K562 (cell line): ENCODE measurements around the gene RAD50. TPM values are rescaled to one million over a fixed set of nuclear protein-coding genes. Genes with fewer than 3 reads are reported as not detected.

Experiments used
- ATAC-seq: fragments of 200-7000 bp; cut with Tn5 transposase; 3 replicates; pipeline ENCODE4 v1.9.1; 2020; ENCODE audit warnings: moderate library complexity
- BruUV-seq: library from RNA; stranded (reverse); fragments of 400-500 nt; replicated peaks from 2 replicates; lab custom pipeline; 2021; lab: Mats Ljungman, UMichigan
- CTCF ChIA-PET: fragments of 300-600 bp; formaldehyde crosslinking; extraction: SDS; loops from one replicate; lab custom pipeline; 2021; ENCODE audit warnings: low intra/inter-chr PET ratio; lab: Yijun Ruan, JAX
- POLR2A ChIA-PET: fragments of 300-600, 350-650 bp; sonication (Branson Sonifier 250); formaldehyde crosslinking; extraction: SDS; loops from one replicate; lab custom pipeline; 2021; ENCODE audit warnings: antibody characterized with exemption, inconsistent platforms; lab: Yijun Ruan, JAX
- DNase-seq, 4 experiments: peaks; one replicate each; pipeline versions ENCODE4 v3.0.0 to v3.0.0-alpha.2; 2011 to 2018; ENCODE audit warnings: low spot score in 3 of 4, mixed read lengths in 3 of 4; ENCODE audit errors: extremely low read depth in 1 of 4
- FAIRE-seq: peaks from 2 replicates; lab custom pipeline; 2011; peaks lifted over from hg19 to GRCh38; lab: Jason Lieb, UNC
- H2AFZ ChIP-seq: 2 replicates; pipeline ENCODE4 v1.6.0; 2011; ENCODE audit warnings: low read depth, low read length, control low read depth, inconsistent platforms
- H3K27ac ChIP-seq: fragments of 200-600 bp; 3 replicates; pipeline ENCODE4 v1.8.0; 2011; ENCODE audit warnings: low read depth, mild to moderate bottlenecking, control low read depth, inconsistent platforms, low read length, moderate library complexity, mixed read lengths; ENCODE audit errors: extremely low read depth
- H3K27me3 ChIP-seq, 2 experiments: fragments of 300-600 bp in 1 of 2; 2 replicates in 1 of 2; 3 replicates in 1 of 2; pipeline versions ENCODE4 v1.6.0 to v1.8.0; 2011; ENCODE audit warnings: inconsistent platforms in 2 of 2, low read length in 2 of 2, mild to moderate bottlenecking in 1 of 2, mixed read lengths in 1 of 2, moderate library complexity in 1 of 2; ENCODE audit not compliant: control insufficient read depth in 2 of 2, insufficient read depth in 2 of 2
- H3K36me3 ChIP-seq: fragments of 300-600 bp; 3 replicates; pipeline ENCODE4 v1.8.0; 2011; ENCODE audit warnings: mild to moderate bottlenecking, low read length, inconsistent platforms; ENCODE audit not compliant: control insufficient read depth, insufficient read depth
- H3K4me1 ChIP-seq, 2 experiments: fragments of 200-600 bp in 1 of 2; replicated peaks in 1 of 2; 2 replicates in 1 of 2; 3 replicates in 1 of 2; pipeline versions ENCODE4 v1.5.1 to v1.8.0; 2011; ENCODE audit warnings: inconsistent platforms in 2 of 2, low read length in 2 of 2, mild to moderate bottlenecking in 1 of 2, mixed read lengths in 1 of 2, moderate library complexity in 1 of 2; ENCODE audit not compliant: control insufficient read depth in 2 of 2, insufficient read depth in 2 of 2
- H3K4me2 ChIP-seq: 2 replicates; pipeline ENCODE4 v1.6.1; 2011; ENCODE audit warnings: low read length, control low read depth, inconsistent platforms, mixed read lengths; ENCODE audit not compliant: insufficient read depth
- H3K4me3 ChIP-seq: fragments of 200-600 bp; sonication (generic), shearing (Covaris generic); 2 replicates; pipeline ENCODE4 v1.5.1; 2016; ENCODE audit warnings: control low read depth, inconsistent platforms
- H3K79me2 ChIP-seq: fragments of 200-600 bp; 3 replicates; pipeline ENCODE4 v1.8.0; 2011; ENCODE audit warnings: low read length, inconsistent platforms; ENCODE audit not compliant: control insufficient read depth, insufficient read depth
- H3K9ac ChIP-seq, 2 experiments: 2 replicates each; pipeline versions ENCODE4 v1.6.0 to v1.6.1; 2011; ENCODE audit warnings: low read depth in 2 of 2, low read length in 2 of 2, control low read depth in 1 of 2, inconsistent platforms in 1 of 2, mild to moderate bottlenecking in 1 of 2, mixed read lengths in 1 of 2; ENCODE audit not compliant: insufficient read depth in 1 of 2
- H3K9me1 ChIP-seq: one replicate; pipeline ENCODE4 v1.6.0; 2011; ENCODE audit warnings: inconsistent platforms, mild to moderate bottlenecking, low read length, moderate library complexity; ENCODE audit not compliant: control insufficient read depth, insufficient read depth
- H3K9me3 ChIP-seq: replicated peaks from 2 replicates; pipeline ENCODE4 v1.5.1; 2011; ENCODE audit warnings: low read depth, low read length, inconsistent platforms; ENCODE audit not compliant: control insufficient read depth, insufficient read depth
- H4K20me1 ChIP-seq: replicated peaks from 2 replicates; pipeline ENCODE4 v1.6.1; 2011; ENCODE audit warnings: low read length, inconsistent platforms, mixed read lengths; ENCODE audit not compliant: control insufficient read depth, insufficient read depth
- CC2D1A ChIP-seq: fragments of 450-650 bp; IDR thresholded peaks from 2 replicates; pipeline ENCODE4 v1.6.1; 2017; ENCODE audit warnings: mild to moderate bottlenecking
- ELK1 ChIP-seq: sonication (generic); formaldehyde crosslinking; IDR thresholded peaks from 2 replicates; pipeline ENCODE4 v1.8.1; 2022; ENCODE audit warnings: missing genetic modification reagents
- MCM3 ChIP-seq: fragments of 450-650 bp; IDR thresholded peaks from 2 replicates; pipeline ENCODE4 v1.6.1; 2016
- TEAD2 ChIP-seq: fragments of 450-650 bp; IDR thresholded peaks from 2 replicates; pipeline ENCODE4 v1.6.1; 2016; ENCODE audit warnings: missing genetic modification characterization, control low read depth, missing compliant biosample characterization
- ZKSCAN3 ChIP-seq: fragments of 250-450 bp; sonication (Bioruptor Pico); IDR thresholded peaks from 2 replicates; pipeline ENCODE4 v1.4.0; 2020
- ZNF445 ChIP-seq: fragments of 250-450 bp; sonication (Bioruptor Pico); IDR thresholded peaks from 2 replicates; pipeline ENCODE4 v1.4.0; 2020; ENCODE audit warnings: low read depth, mild to moderate bottlenecking, moderate library complexity
- ZNF696 ChIP-seq: fragments of 250-450 bp; sonication (Bioruptor Pico); conservative IDR thresholded peaks from 2 replicates; pipeline ENCODE4 v1.4.0; 2020; ENCODE audit warnings: mild to moderate bottlenecking, moderate library complexity
- WGBS: fragments of 100-300 bp; shearing (Covaris generic); methylation state at CpG from one replicate; pipeline ENCODE4 v1.1.6; 2016; ENCODE audit warnings: low coverage, mixed read lengths; ENCODE audit not compliant: insufficient coverage; ENCODE audit errors: missing lambda C conversion rate; 5-methylcytosine and 5-hydroxymethylcytosine counted together
- in situ Hi-C: fragments of 300-500 bp; cut with MboI; formaldehyde crosslinking; loops from 4 replicates; pipeline ENCODE4 v1.15.0; 2018; ENCODE audit warnings: inconsistent platforms, mixed read lengths
- intact Hi-C: fragments of 100-400 bp; cut with micrococcal nuclease; formaldehyde crosslinking; loops from 2 replicates; pipeline ENCODE4 v1.14.2; 2022
- polyA plus RNA-seq, 8 experiments: library from polyadenylated mRNA; depleted of rRNA in 4 of 8; stranded (reverse) in 5 of 8; unstranded in 3 of 8; fragments of >200 nt; fragmentation: Nextera tagmentation in 2 of 8; fragmentation: Illumina TruSeq in 1 of 8; extraction: Ambion mirVana in 2 of 8; extraction: Trizol in 1 of 8; gene quantifications; 2 replicates each; pipeline versions ENCODE4 v1.2.1 to v1.2.3, GENCODE V29; 2011 to 2014; ENCODE audit warnings: inconsistent platforms in 1 of 8, missing spikeins in 1 of 8
- total RNA-seq, 7 experiments: library from RNA; depleted of rRNA in 6 of 7; stranded (reverse); fragments of >200 nt in 6 of 7; fragmentation: Illumina TruSeq in 2 of 7; extraction: Trizol in 2 of 7; gene quantifications; 2 replicates each; pipeline versions ENCODE4 v1.2.1 to v1.2.3, GENCODE V29; 2011 to 2021; ENCODE audit warnings: low replicate concordance in 1 of 7

The RAD50 gene
- total and polyA plus RNA-seq, 9 of the 15 experiments (the other 6 are each of a cell fraction or from before 2014, with no cell fraction given) = 15.3 to 74.2 (median 44.1) TPM

GRCh38 chr5:132658381-132659302 is 101.9 kb downstream of the RAD50 start:
- intact Hi-C loops (no loop called here), in situ Hi-C loops (no loop called here)
- Histone ChIP-seq H2AFZ (0 out of 2 replicates have a peak overlapping the region, but pooled peaks have one; percentile 36), H3K9me3 (no peaks in the 10 kb centered on the region), H3K4me1 (peaks cover 29 to 45% of the 10 kb centered on the region in 2 experiments), H3K9ac (peak overlapping the region in 1 of 2 experiments; percentile 47; a peak in 2 of 4 replicates), H3K27me3 (no peaks in the 10 kb centered on the region), H3K4me3 (no peak overlapping the region), H3K36me3 (no peaks in the 10 kb centered on the region), H3K9me1 (no peaks in the 10 kb centered on the region), H4K20me1 (no peaks in the 10 kb centered on the region), H3K4me2 (no peak overlapping the region), H3K27ac (no peak overlapping the region; the same call in 2 of the 3 replicates), H3K79me2 (no peaks in the 10 kb centered on the region)
- ChIA-PET POLR2A (interaction anchor here (0.6 to 2.4 kb wide), 8 partner anchors 10 to 167 kb away, joined by 3 to 7 read pairs (median 3); no protein-coding TSS in a partner anchor), CTCF (no interaction called here)
- DNase-seq (no peak), ATAC-seq (no peak), FAIRE-seq (no peak)
- no TSS peak for BruUV-seq
- TF ChIP-seq TEAD2 (tag) (no peak), ELK1 (CRISPR knock-in tag) (no peak), ZKSCAN3 (CRISPR knock-in tag) (no peak), CC2D1A (no peak), ZNF696 (CRISPR knock-in tag) (no peak), ZNF445 (CRISPR knock-in tag) (no peak), MCM3 (no peak)
- WGBS = 40% methylated on average over 8 of the region's 9 CpGs
